Naive thymus-derived CD4-positive, alpha-beta T cell (primary cell): ENCODE measurements around the gene TTC39B. TPM values are rescaled to one million over a fixed set of nuclear protein-coding genes. Genes with fewer than 3 reads are reported as not detected.
"Not testable (repeated sequence)": the region's sequence is repeated elsewhere in the genome, so short reads cannot be mapped to it uniquely, and the experiment has no call there.

Experiments used
- ATAC-seq: fragments of 150-1000 bp; cut with Tn5 transposase; 2 replicates; pipeline ENCODE4 v1.10.0; 2021; ENCODE audit warnings: mild to moderate bottlenecking, moderate library complexity
- CTCF ChIA-PET: fragments of 350-600 bp; sonication (Branson Sonifier 250); formaldehyde crosslinking; loops from one replicate; lab custom pipeline; 2021; ENCODE audit warnings: antibody characterized with exemption; lab: Charles Lee
- POLR2A ChIA-PET: fragments of 350-600 bp; sonication (Branson Sonifier 250); formaldehyde crosslinking; loops from one replicate; lab custom pipeline; 2021; ENCODE audit warnings: antibody characterized with exemption, inconsistent platforms; lab: Charles Lee
- DNase-seq, 9 donors: peaks; one replicate each; pipeline versions ENCODE4 v3.0.0 to v3.0.0-alpha.2; 2020 to 2022; ENCODE audit warnings: mixed read lengths in 1 of 9
- H3K27ac ChIP-seq: one replicate; pipeline ENCODE4 v1.7.0; 2013; ENCODE audit warnings: mild to moderate bottlenecking, low read depth, low read length, moderate library complexity
- H3K27me3 ChIP-seq, 2 donors: one replicate each; pipeline ENCODE4 v1.7.0; 2013; ENCODE audit warnings: low read length in 2 of 2, mild to moderate bottlenecking in 2 of 2, moderate library complexity in 2 of 2; ENCODE audit not compliant: control insufficient read depth in 2 of 2, insufficient read depth in 2 of 2
- H3K36me3 ChIP-seq, 3 experiments: 1 replicate in 2 of 3; 2 replicates in 1 of 3; pipeline ENCODE4 v1.7.0; 2013; ENCODE audit warnings: low read length in 3 of 3, mild to moderate bottlenecking in 3 of 3, moderate library complexity in 1 of 3; ENCODE audit not compliant: insufficient read depth in 3 of 3, control insufficient read depth in 2 of 3
- H3K4me1 ChIP-seq, 2 donors: one replicate each; pipeline ENCODE4 v1.7.0; 2013; ENCODE audit warnings: low read length in 2 of 2, mild to moderate bottlenecking in 2 of 2, moderate library complexity in 1 of 2; ENCODE audit not compliant: control insufficient read depth in 2 of 2, insufficient read depth in 2 of 2
- H3K4me3 ChIP-seq: 2 replicates; pipeline ENCODE4 v1.7.0; 2013; ENCODE audit warnings: mild to moderate bottlenecking, low read length
- H3K9me3 ChIP-seq, 3 experiments: 1 replicate in 2 of 3; 2 replicates in 1 of 3; pipeline ENCODE4 v1.7.0; 2013; ENCODE audit warnings: low read length in 3 of 3; ENCODE audit not compliant: control insufficient read depth in 2 of 3
- H3K27ac Mint-ChIP-seq, 9 donors: one replicate each; pipeline ENCODE4 v1.8.0; 2020 to 2022; ENCODE audit warnings: mixed read lengths in 9 of 9, mild to moderate bottlenecking in 8 of 9, moderate library complexity in 5 of 9, inconsistent platforms in 2 of 9
- H3K27me3 Mint-ChIP-seq, 5 donors: one replicate each; pipeline ENCODE4 v1.8.0; 2021 to 2022; ENCODE audit warnings: mixed read lengths in 5 of 5, mild to moderate bottlenecking in 1 of 5
- H3K36me3 Mint-ChIP-seq, 5 donors: one replicate each; pipeline ENCODE4 v1.8.0; 2020 to 2022; ENCODE audit warnings: mixed read lengths in 5 of 5, mild to moderate bottlenecking in 3 of 5, inconsistent platforms in 1 of 5
- H3K4me1 Mint-ChIP-seq, 7 donors: one replicate each; pipeline ENCODE4 v1.8.0; 2020 to 2022; ENCODE audit warnings: mixed read lengths in 7 of 7, mild to moderate bottlenecking in 3 of 7, inconsistent platforms in 1 of 7
- H3K4me3 Mint-ChIP-seq, 10 donors: one replicate each; pipeline ENCODE4 v1.8.0; 2020 to 2022; ENCODE audit warnings: mild to moderate bottlenecking in 10 of 10, mixed read lengths in 10 of 10, moderate library complexity in 6 of 10, inconsistent platforms in 2 of 10
- H3K9me3 Mint-ChIP-seq, 11 donors: one replicate each; pipeline ENCODE4 v1.8.0; 2020 to 2022; ENCODE audit warnings: mixed read lengths in 11 of 11, mild to moderate bottlenecking in 4 of 11, inconsistent platforms in 1 of 11, moderate library complexity in 1 of 11
- intact Hi-C, 2 donors: fragments of 100-400 bp; cut with micrococcal nuclease; formaldehyde crosslinking; loops; one replicate each; pipeline ENCODE4 v1.15.1; 2023
- polyA plus RNA-seq, 2 donors: library from polyadenylated mRNA; unstranded; fragments of 300-500 nt; fragmentation: Illumina TruSeq; gene quantifications; one replicate each; pipeline ENCODE4 v1.2.3, GENCODE V29; 2021
- total RNA-seq, 6 experiments: library from RNA in 5 of 6; stranded (reverse) in 5 of 6; gene quantifications; 1 replicate in 5 of 6; 2 replicates in 1 of 6; pipeline ENCODE4 v1.2.3 and lab custom pipeline; 2021 to 2026

The TTC39B gene
- total and polyA plus RNA-seq, 7 experiments from 2014 or later = 10.0 to 49.3 (median 37.8) TPM

DNA sequence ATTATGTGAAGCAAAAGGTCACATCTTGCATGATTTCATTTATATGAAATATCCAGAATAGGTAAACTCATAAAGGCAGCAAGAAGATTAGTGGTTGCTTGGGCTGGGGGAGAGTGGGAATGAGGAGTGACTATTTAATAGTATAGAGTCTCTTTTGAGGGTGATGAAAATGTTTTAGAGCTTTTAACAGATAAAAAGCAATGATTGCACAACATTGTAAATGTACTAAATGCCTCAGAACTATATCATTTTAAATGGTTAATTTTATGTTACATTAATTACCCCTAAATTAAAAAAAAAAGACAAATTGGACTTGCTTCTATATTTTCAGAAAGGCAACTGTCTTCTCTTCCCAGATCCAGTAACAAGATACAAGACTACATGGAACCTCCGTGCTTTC, 21.9 kb upstream of the TTC39B start:
- POLR2A ChIA-PET = no interaction called here
- no peaks in the 10 kb centered on the region for H3K4me1 ChIP-seq

DNA sequence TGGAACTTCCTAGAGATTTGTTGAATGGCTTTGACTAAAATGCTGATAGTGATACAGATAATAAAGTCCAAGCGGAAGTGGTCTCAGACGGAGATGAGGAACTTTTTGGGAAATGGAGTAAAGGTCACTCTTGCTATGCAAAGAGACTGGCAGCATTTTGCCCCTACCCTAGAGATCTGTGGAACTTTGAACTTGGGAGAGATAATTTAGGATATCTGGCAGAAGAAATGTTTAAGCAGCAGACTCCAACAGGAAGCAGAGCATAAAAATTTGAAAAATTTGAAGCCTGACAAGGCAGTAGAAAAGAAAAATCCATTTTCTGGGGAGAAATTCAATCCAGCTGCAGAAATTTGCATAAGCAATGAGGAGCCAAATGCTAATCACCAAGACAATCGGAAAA, 15.7 kb upstream of the TTC39B start:
- not testable (repeated sequence) for ATAC-seq

More for the DNA sequence above, 21.9 kb upstream of the TTC39B start:
- H3K4me3 ChIP-seq = no peak overlapping the region
- no peak for ATAC-seq
- H3K36me3 Mint-ChIP-seq = peaks cover 0 to 4% (median 0%) of the 10 kb centered on the region in 5 donors
- DNase-seq = no peak
- H3K27me3 Mint-ChIP-seq = peaks cover 0 to 19% (median 0%) of the 10 kb centered on the region in 5 donors
- H3K36me3 ChIP-seq = no peaks in the 10 kb centered on the region
- H3K27ac Mint-ChIP-seq = no peak overlapping the region
- H3K9me3 Mint-ChIP-seq = peaks cover 0 to 11% (median 4%) of the 10 kb centered on the region in 11 donors
- H3K27me3 ChIP-seq = no peaks in the 10 kb centered on the region
- no peaks in the 10 kb centered on the region for H3K4me1 Mint-ChIP-seq
- no peak overlapping the region for H3K27ac ChIP-seq
- no peaks in the 10 kb centered on the region for H3K9me3 ChIP-seq
- intact Hi-C loops = no loop called here
- H3K4me3 Mint-ChIP-seq = no peak overlapping the region
- CTCF ChIA-PET = no interaction called here

DNA sequence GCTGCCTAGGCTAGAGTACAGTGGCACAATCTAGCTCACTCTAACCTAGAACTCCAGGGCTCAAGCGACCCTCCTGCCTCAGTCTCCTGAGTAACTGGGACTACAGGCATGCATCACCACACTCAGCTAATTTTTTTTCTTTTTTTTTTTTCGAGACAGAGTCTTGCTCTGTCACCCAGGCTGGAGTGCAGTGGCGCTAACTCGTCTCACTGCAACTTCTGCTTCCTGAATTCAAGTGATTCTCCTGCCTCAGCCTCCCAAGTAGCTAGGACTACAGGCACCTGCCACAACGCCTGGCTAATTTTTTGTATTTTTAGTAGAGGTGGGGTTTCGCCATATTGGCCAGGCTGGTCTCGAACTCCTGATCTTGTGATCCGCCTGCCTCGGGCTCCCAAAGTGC, 12.6 kb upstream of the TTC39B start:
- Mint-ChIP-seq H3K36me3 (peaks cover 4 to 12% (median 5%) of the 10 kb centered on the region in 5 donors), H3K9me3 (peaks cover 2 to 20% (median 7%) of the 10 kb centered on the region in 11 donors)
- H3K36me3 ChIP-seq, DNase-seq, ATAC-seq, H3K9me3 ChIP-seq, H3K4me3 ChIP-seq, H3K4me3 Mint-ChIP-seq, H3K27ac Mint-ChIP-seq, H3K4me1 ChIP-seq, H3K27me3 ChIP-seq, H3K4me1 Mint-ChIP-seq, H3K27me3 Mint-ChIP-seq, intact Hi-C loops, H3K27ac ChIP-seq, CTCF ChIA-PET: not testable (repeated sequence)
- POLR2A ChIA-PET = interaction anchor here (0.7 to 1.5 kb wide), 2 partner anchors 20 to 46 kb away, joined by 3 to 4 read pairs; no protein-coding TSS in a partner anchor

More for the DNA sequence above, 15.7 kb upstream of the TTC39B start:
- intact Hi-C loops = loop anchor here in 1 of 2 donors (1.0 kb wide), 1 partner anchor 12 kb away; no protein-coding TSS in a partner anchor
- H3K27me3 ChIP-seq, H3K4me1 ChIP-seq, H3K4me3 Mint-ChIP-seq, CTCF ChIA-PET, H3K4me1 Mint-ChIP-seq, POLR2A ChIA-PET, H3K27me3 Mint-ChIP-seq, H3K9me3 ChIP-seq, H3K27ac ChIP-seq, H3K27ac Mint-ChIP-seq, DNase-seq, H3K36me3 ChIP-seq, H3K4me3 ChIP-seq: not testable (repeated sequence)
- H3K36me3 Mint-ChIP-seq = peaks cover 4 to 13% (median 5%) of the 10 kb centered on the region in 5 donors
- H3K9me3 Mint-ChIP-seq = peaks cover 3 to 26% (median 10%) of the 10 kb centered on the region in 11 donors

DNA sequence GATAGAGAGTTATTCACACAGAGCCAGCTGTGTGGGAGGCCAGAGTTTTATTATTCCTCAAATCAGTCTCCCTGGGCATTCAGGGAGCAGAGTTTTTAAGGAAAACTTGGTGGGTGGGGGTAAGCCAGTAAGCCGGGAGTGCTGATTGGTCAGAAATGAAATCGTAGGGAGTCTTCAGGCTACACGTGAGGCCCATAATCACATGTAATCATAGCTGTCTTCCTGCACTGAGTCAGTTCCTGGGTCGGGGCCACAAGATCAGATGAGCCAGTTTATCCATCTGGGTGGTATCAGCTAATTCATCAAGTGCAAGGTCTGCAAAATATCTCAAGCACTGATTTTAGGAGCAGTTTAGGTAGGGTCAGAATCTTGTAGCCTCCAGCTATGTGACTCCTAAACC, 10.8 kb upstream of the TTC39B start:
- H3K4me3 ChIP-seq = no peak overlapping the region
- peaks cover 0 to 11% (median 1%) of the 10 kb centered on the region in 7 donors for H3K4me1 Mint-ChIP-seq
- no peak overlapping the region for H3K27ac Mint-ChIP-seq
- H3K36me3 ChIP-seq = no peaks in the 10 kb centered on the region
- no peak overlapping the region for H3K27ac ChIP-seq
- DNase-seq (no peak), ATAC-seq (no peak)
- intact Hi-C loops = no loop called here
- peaks cover 0 to 5% (median 0%) of the 10 kb centered on the region in 5 donors for H3K27me3 Mint-ChIP-seq
- ChIA-PET POLR2A (interaction anchor here (1.5 kb wide), 1 partner anchor 18 kb away, joined by 4 read pairs; no protein-coding TSS in a partner anchor), CTCF (interaction anchor here (0.8 to 1.9 kb wide), 3 partner anchors 36 to 47 kb away, joined by 3 to 7 read pairs (median 4); no protein-coding TSS in a partner anchor)
- no peaks in the 10 kb centered on the region for H3K4me1 ChIP-seq
- H3K9me3 Mint-ChIP-seq = peaks cover 0 to 15% (median 5%) of the 10 kb centered on the region in 11 donors
- H3K36me3 Mint-ChIP-seq = peaks cover 4 to 16% (median 4%) of the 10 kb centered on the region in 5 donors
- H3K9me3 ChIP-seq = no peaks in the 10 kb centered on the region
- no peaks in the 10 kb centered on the region for H3K27me3 ChIP-seq
- H3K4me3 Mint-ChIP-seq = no peak overlapping the region

DNA sequence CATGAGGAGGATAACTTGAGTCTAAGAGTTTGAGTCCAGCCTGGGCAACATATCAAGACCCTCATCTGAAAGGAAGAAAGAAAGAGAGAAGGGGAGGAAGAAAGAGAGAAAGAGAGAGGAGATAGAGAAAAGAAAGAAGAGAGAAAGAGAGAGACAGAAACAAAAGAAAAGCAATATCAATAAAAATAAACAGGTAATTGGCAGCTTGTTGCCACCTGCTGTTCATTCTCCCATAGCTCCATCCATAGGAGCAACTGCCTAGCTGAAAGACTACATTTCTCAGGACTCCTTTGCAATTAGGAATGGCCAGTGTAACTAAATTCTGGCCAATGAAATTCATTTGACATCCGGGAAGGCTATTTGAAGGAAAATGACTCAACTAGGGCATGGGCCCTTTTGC, 4.6 kb upstream of the TTC39B start:
- ChIA-PET POLR2A (interaction anchor here (0.6 to 9.3 kb wide), 5 partner anchors 14 to 99 kb away, joined by 3 to 176 read pairs (median 4); no protein-coding TSS in a partner anchor), CTCF (interaction anchor here (0.6 to 3.3 kb wide), 15 partner anchors 13 to 295 kb away, joined by 3 to 36 read pairs (median 7); no protein-coding TSS in a partner anchor)
- Histone ChIP-seq H3K4me3 (no peak overlapping the region), H3K4me1 (peaks cover 12 to 27% of the 10 kb centered on the region in 2 donors), H3K36me3 (peaks cover 0 to 5% (median 0%) of the 10 kb centered on the region in 3 experiments), H3K27ac (peak overlapping the region; percentile 11), H3K27me3 (no peaks in the 10 kb centered on the region), H3K9me3 (no peaks in the 10 kb centered on the region)
- DNase-seq = no peak
- H3K9me3 Mint-ChIP-seq = peaks cover 0 to 9% (median 2%) of the 10 kb centered on the region in 11 donors
- peak overlapping the region; percentile 40 to 94 (median 83) for H3K27ac Mint-ChIP-seq
- no peak for ATAC-seq
- peak overlapping the region in 1 of 10 donors; percentile 23 for H3K4me3 Mint-ChIP-seq
- H3K27me3 Mint-ChIP-seq = no peaks in the 10 kb centered on the region
- peaks cover 0 to 14% (median 0%) of the 10 kb centered on the region in 5 donors for H3K36me3 Mint-ChIP-seq
- intact Hi-C loops = loop anchor here (1.0 to 2.0 kb wide), 4 partner anchors 15 to 100 kb away; no protein-coding TSS in a partner anchor
- peaks cover 20 to 52% (median 43%) of the 10 kb centered on the region in 7 donors for H3K4me1 Mint-ChIP-seq

DNA sequence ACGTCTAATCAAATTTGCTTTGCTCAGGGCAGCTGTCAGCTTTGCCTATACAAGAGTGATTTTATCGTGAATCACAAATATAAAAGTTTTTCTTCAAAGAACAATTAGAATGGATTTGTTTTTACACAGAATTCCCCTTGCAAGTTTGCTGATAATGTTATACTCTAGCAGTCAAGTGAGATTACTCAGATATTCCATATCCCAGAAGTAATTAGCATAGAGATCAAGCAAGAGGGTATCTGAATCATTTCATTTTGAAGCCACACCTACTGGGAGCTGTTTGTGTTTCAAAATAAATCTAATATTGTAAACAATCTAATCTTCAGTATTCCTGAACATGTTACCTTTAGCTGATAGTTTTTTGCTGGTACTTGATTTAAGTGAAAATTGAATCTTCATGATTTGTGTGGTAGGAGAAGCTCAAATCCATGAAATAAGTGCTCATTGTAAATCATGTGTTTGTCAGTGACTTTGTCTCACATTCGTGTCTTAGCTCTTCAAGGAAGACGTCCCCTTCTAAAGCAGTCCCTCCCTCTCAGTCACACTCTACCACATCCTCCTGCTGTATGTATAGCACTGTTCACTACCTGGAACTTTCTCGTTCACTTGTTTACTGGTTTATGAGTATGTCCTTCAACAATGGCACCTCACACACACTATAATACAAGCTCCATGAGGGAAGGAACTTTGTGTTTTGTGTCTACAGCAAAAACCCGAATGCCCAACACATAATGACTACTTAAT, 3.3 kb upstream of the TTC39B start:
- ChIA-PET CTCF (interaction anchor here (0.6 to 3.3 kb wide), 11 partner anchors 9 to 100 kb away, joined by 3 to 36 read pairs (median 8); no protein-coding TSS in a partner anchor), POLR2A (interaction anchor here (0.6 to 9.3 kb wide), 10 partner anchors 9 to 201 kb away, joined by 3 to 176 read pairs (median 4); partner anchors contain the start of gene PSIP1)

More for the DNA sequence above, 3.3 kb upstream of the TTC39B start:
- peak overlapping the region; percentile 81 to 94 (median 90) for H3K27ac Mint-ChIP-seq
- Histone ChIP-seq H3K27me3 (no peaks in the 10 kb centered on the region), H3K27ac (peak overlapping the region; percentile 59), H3K4me1 (peaks cover 17 to 32% of the 10 kb centered on the region in 2 donors), H3K36me3 (peaks cover 0 to 8% (median 0%) of the 10 kb centered on the region in 3 experiments), H3K9me3 (no peaks in the 10 kb centered on the region), H3K4me3 (no peak overlapping the region)
- intact Hi-C loops = loop anchor here (1.0 to 2.0 kb wide), 7 partner anchors 13 to 113 kb away; partner anchors contain the start of gene SNAPC3 (in 1 of the 2)
- peaks cover 27 to 61% (median 52%) of the 10 kb centered on the region in 7 donors for H3K4me1 Mint-ChIP-seq
- peak in 8 of 9 donors; percentile 29 to 74 (median 60) for DNase-seq
- peaks cover 0 to 9% (median 2%) of the 10 kb centered on the region in 11 donors for H3K9me3 Mint-ChIP-seq
- ATAC-seq = peak; percentile 57
- H3K36me3 Mint-ChIP-seq = peaks cover 0 to 16% (median 0%) of the 10 kb centered on the region in 5 donors
- H3K4me3 Mint-ChIP-seq = peak overlapping the region; percentile 11 to 80 (median 64)
- H3K27me3 Mint-ChIP-seq = no peaks in the 10 kb centered on the region
